Measurements from ENCODE around the gene CD44.

CD44 gene

DNA sequence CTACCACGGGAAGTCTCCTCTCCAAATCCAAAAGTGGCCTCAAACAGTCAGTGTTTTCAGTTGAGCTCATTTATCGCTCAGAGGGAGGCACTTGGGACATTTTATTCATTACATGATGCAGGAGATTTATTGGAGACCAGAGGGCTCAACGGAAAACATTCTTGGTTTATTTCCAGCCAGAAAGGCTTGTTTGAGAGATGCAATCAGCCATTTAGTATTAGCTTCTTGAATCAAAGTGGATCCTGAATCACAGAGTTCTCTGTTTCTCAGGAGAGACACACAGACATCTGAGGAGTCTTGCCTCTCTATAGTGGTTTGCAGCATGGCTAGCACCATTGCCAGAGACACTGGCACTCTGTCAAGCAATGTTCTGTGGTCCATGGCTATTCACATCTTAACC is 31.5 kb downstream of the CD44 start:
- H3K4me3 ChIP-seq (ENCODE audit: low read depth, low read length), result no peak overlapping the region

DNA sequence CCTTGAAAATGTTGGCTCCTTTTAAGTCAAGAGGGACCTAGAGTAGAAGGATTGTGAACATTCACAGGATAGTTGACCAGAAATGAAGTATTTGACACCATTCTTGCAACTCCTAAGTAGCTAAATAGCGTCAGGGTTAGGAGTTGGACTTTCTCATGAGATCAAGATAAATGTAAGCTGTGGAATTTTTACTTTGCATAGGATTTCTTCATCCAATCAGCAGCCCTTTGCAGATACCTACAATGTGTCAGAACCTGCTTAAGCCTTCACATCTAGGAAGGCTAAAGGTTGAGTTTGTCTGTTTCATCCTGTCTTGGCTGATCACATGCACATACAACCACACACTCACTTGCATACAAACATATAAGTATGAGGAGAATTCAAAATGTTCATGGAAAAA is 32.3 kb downstream of the CD44 start:
- H3K4me3 ChIP-seq (ENCODE audit: low read depth, low read length), result no peak overlapping the region

More for the DNA sequence above, 31.5 kb downstream of the CD44 start:
- no peak for DNase-seq (ENCODE audit: low read depth)

DNA sequence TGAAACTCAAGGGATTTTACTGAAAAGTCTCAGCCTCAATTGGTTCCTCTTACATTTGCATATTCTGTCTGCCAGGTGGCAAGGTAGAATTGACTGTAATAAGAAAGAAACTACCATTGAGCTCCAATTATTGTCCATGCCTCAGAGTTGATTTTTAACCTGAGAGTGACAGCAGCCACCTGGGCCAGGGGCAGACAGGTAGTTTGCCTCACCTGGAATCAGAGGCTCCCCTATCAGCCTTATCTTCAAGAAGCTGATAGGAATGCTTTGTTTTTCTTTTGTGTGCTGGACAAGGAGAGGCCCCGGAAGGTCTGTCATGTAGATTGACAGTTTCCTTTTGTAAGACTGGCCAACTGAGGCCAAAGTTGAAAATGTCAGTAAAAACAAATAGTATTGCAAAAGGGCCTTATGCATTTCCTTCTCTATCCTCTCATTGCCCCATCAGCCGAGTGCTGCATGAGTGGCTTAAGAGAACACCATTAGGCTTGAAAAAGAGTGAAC is 34.1 kb downstream of the CD44 start:
- DNase-seq (ENCODE audit: low read depth), result no peak
- H3K4me3 ChIP-seq (ENCODE audit: low read depth, low read length), result no peak overlapping the region

More for the DNA sequence above, 32.3 kb downstream of the CD44 start:
- no peak for DNase-seq (ENCODE audit: low read depth)

DNA sequence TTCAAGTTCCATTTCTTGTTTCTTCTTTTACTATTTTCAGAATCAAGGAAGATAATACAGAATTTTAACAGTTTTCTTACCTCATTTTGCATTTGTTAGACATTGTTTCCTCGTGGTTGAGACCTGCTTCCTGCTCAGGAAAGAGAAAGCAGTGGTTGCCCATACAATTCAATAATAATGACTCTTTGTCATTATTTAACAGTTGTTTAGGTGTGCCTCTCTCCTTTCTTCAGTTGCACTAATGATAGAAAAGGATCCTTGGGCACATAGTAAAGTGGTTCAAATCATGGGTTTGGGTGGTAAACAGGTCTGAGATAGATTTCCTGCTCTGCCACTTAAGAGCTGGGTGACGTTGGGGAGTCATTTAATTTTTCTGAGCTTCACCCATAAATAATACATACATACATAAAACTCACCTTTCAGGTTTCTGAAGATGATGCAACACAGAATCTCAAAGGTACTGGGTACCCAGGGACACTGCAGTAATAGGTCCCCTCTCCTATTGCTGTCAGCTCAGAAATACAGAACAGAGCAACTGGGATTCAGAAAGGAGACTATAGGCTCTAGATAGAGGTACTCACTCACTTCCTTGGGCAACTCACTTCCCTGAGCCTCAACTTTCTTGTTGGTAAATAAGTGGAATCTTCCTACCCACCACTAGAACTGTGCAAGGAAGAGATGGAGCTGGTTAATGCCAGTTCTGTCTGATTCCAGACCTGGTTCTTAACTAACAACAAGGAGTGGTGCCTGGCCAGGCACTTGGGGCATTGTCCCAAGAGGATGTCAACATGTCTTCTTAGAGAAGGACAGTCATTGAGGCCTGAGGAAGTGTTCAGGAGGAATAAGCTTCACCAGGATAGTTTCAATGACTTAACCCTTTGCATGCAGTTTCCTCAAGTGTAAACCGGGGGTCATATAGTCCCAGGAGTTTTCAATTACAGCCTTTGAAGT is 34.9 kb downstream of the CD44 start:
- no peak overlapping the region for H3K4me3 ChIP-seq (ENCODE audit: low read depth, low read length)
- no peak for DNase-seq (ENCODE audit: low read depth)

DNA sequence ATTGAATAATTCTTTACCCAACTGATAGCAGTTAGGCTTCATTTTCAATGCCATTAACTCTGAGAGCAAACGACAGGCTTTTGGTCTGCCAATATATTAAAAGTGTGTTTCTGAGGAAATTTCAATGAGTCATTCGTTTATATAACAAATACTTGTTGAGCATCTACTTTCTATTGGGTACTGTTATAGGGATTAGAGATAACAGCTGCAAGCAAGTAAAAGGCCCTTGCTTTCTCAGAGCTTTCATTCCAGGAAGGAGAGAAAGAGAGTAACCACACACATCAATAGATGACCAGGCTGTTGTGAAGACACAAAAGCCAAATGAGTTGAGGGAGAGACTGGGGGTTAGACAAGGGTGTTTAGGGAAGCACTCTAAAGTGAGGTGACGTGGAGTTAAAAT is 35.7 kb downstream of the CD44 start:
- DNase-seq (ENCODE audit: low read depth), result peak; percentile 65
- H3K4me3 ChIP-seq (ENCODE audit: low read depth, low read length), result no peak overlapping the region

DNA sequence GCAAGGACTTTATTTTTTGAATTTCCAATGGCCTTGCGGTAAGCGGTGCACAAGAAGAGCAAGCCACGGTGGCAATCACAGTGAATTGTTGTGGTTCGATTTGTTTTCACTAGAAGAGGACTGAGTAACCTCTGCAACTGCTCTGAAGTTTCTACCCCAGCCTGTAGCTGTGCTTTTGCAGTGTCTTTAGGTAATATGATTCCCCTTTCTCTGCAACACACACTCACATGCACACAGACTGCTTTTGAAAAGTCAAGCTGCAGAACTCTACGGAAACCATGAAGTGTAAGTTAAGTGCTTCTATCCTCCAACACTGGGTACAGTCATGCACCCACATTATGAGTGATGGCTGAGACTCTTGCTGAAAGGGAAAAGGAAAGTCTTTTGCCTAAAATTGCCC is 38.4 kb downstream of the CD44 start:
- DNase-seq (ENCODE audit: low read depth), result peak; percentile 62
- no peak overlapping the region for H3K4me3 ChIP-seq (ENCODE audit: low read depth, low read length)

DNA sequence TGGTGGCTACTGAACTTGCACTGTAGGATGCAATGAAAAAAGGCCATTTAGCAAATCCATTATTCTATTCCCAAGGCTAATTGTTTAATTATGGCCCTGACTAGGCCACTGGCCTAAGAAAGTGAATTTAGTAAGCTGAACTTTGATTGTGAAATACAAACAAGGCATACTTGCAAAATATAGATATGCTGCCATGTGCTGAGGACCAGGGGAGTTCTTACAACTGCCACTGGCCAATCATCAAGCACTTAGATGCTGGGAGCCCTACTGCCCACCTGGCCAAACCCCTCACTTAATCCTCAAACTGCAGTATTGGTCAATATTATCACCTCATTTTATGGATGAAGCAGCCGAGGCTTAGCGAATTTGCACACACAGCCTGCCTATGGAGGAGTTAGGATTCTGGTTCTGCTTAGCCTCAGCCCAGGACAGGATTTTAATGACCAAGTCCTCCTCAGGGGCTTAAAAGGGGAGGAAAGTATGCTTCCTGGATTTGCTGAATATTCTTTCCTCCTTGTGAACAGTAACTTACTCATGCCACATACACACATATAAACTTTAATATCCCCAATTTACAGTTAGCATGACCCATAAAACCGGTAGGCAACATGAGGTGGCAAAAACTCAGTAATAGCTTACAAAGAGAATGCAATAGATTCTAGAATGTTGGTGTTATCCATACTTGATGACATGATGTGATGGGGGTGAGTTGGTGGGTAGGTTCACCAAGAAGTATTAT is 39.3 kb downstream of the CD44 start:
- H3K4me3 ChIP-seq (ENCODE audit: low read depth, low read length), result no peak overlapping the region
- no peak for DNase-seq (ENCODE audit: low read depth)

DNA sequence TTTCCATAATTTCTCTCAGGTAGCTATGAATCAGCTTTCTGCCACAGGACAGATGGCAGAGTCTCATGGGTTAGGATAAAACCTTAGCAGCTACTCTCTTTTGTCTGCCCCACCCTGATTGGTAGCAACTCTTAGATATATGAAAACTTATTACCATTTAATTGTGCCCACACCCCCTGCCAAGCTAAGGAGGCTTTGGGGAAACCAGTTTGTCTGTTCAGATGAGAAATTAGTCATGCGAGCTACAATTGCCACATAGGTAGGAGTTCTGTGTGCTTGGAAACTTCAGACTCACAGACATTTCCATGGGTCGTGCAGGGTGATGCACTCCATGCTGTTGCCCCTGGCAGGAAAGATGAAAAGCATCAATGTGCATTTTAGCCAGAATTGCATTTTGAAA is 39.9 kb downstream of the CD44 start:
- H3K4me3 ChIP-seq (ENCODE audit: low read depth, low read length), result no peak overlapping the region
- DNase-seq (ENCODE audit: low read depth), result no peak

DNA sequence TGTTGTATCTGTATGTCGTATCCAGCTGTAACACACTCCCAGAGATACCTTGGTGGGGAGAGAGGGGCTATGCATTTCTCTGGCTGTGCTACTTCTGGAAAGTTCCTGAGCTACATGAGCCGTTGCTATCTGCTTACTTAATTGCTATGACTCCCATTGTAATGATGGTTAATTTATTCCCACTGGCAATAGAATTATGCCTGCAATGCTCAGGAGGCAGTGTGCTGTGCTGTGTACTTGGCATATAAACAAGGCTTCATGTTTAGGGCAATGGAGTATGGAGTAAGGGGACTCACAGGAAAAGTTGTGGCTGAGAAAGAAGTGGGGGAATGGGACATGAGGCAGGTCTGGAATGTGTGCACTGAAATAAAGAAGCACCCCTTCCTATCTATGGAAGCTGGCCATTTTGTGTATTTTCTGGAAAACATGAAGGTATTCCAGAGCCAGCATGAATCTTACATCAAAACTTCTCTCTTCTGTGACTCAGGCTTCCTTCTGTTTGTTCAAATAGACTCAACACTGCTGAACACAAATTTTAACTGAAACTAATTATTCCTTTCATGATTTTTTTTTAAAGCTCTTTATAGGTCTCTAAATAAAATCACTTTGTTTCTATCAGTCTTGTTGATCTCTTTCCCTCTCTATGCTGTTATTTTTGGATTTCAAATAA is 40.6 kb downstream of the CD44 start:
- DNase-seq (ENCODE audit: low read depth), result no peak

DNA sequence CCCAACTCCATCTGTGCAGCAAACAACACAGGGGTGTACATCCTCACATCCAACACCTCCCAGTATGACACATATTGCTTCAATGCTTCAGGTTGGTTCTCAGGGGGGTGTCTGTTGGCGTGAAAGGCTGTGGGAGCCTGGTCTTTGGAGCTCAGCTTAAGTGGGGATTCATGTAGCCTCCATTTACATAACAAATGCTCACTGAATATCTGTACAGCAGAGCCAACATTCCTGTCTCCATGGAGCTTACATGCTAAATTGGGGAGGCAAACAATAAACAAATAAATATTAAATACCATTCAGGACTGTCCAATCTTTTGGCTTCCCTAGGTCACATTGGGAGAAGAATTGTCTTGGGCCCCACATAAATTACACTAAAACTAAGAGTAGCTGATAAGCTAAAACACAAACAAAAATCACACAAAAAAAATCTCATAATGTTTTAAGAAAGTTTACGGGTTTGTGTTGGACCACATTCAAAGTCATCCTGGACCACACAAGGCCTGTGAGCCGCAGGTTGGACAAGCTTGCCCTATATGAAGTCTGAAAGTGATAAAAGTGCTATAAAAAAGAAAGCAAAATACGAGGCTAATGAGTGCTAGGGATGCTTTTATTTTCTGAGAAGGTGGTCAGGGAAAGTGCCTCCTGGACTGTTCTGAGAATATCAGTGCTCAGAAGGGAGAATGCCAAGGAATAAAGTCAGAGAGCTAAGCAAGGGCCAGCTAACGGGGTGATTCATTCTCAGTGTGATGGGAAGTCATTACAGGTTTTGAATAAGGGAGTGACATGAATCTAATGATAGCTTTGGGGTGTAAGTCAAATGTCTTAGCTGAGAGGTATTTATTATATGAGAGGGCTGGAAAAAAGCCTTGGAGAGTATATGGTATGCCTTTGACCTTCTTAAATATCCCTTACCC is 41.6 kb downstream of the CD44 start:
- no peak for DNase-seq (ENCODE audit: low read depth)
- no peak overlapping the region for H3K4me3 ChIP-seq (ENCODE audit: low read depth, low read length)

More for the DNA sequence above, 40.6 kb downstream of the CD44 start:
- no peak overlapping the region for H3K4me3 ChIP-seq (ENCODE audit: low read depth, low read length)

DNA sequence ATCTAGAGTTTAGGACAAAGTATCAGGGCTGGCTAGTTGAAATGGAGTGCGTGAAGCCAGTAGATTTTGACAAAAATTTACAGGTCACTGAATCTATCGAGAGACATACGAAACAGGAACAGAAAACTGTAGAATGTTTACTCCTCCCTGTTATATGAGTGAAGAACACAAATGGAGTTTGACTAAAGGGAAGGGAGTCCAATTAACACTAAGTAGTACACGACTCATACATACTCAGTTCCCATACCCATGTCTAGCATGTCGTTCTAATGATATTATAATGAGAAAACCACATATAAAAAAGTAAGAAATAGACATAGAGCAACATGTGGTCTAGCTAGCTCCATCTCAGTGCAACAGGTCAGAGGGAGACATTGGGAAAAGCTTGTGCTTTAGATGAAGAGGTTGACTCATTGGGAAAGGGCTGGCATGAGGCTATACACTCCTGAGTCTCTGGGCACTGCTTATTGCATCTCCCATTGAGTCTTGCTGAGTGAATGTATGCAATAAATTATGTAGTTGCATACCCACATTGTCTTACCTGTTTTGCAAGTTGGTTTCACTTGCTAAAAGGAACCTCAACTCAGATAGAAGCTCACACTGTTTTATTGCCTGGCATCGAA is 43.5 kb downstream of the CD44 start:
- no peak for DNase-seq (ENCODE audit: low read depth)
- no peak overlapping the region for H3K4me3 ChIP-seq (ENCODE audit: low read depth, low read length)

DNA sequence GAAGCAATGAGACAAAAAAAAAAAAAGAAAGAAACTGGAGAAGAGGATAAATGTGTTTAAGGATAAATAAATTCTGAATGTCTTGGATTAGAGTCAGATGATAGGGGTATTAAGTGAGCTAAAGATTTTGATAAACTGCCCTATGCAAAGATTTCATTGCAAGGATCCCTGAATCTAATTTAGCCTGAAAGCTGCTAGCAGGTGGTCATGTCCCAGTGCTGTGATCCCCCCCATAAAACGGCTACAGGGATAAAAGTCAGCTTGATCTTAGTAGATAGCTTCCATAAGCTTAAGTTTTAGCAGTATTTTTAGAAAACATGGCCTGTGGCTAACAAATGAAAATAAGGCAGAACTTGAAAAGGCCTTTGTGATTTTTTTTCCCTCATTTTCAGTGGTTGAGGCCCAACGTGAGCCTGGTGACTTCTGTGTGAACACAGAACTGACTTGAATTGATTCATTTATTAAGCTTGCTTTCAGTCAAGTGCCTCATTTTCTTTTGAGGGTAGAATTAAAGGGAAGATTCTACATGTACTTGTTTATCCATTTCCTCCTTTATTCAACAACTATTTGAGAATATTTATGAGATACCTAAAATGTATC is 44.5 kb downstream of the CD44 start:
- H3K4me3 ChIP-seq (ENCODE audit: low read depth, low read length), result no peak overlapping the region
- no peak for DNase-seq (ENCODE audit: low read depth)

DNA sequence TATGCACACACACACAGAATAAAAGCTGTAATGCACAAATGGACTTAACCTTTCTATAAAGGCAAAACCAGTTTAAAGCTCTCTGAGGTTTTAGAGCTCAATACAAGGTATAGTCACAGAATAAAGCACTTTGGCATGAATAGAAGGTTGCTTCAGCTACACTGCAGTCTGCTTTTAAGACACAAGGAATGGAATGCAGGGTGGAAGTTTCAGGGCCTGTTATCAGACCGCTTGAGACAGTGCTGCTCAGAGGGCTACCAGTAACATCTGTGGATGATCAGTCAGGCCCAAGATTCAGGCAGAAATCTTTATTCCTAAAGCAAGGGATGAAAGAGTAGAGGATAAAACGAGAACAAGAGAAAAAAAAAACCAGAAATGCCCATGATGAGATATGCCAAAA is 46.7 kb downstream of the CD44 start:
- no peak overlapping the region for H3K4me3 ChIP-seq (ENCODE audit: low read depth, low read length)
- no peak for DNase-seq (ENCODE audit: low read depth)

DNA sequence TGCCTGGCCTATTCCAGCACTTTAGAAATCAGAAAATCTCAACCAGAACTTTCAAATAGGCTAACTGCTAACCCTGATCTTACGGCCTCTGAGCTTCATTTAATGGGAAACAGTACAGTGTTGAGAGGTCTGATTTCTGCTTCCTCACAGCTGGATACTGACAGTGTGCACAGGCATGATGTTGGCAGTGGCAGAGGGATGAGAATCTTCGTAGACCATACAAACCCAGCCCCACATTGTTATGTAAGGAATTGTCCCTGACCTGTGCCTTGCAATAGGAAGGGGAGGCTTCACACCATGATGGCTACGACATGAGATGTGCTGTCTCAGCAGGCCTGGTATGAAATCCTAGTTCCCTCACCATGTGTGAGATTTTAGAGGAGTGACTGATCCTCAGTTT is 49.0 kb downstream of the CD44 start:
- no peak for DNase-seq (ENCODE audit: low read depth)
- no peak overlapping the region for H3K4me3 ChIP-seq (ENCODE audit: low read depth, low read length)

DNA sequence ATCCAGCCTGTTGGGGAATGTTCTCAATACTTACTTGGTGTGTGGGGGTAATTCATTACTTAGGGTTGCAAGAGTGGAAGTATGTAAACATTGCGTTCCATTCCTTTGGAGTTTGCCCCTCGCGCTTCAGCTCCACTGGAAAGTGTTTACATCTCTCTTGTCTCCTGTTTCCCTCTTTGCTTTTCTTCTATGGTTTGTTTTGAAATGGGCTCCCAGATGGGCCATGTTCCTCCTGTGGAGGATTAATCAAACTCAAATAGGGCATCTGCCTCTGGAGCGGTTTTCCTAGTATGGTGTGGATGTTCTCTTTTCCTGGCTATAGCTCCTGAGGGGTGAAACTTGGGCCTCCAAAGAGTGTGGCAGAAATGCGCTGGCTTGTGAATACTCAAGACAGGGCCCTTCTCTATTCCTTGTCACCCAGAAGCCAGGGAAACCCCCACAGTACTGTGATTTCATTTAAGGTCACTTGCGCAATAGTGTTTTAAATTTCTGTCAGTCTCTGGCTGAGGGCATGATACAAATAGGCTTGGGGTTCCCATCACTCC is 51.9 kb downstream of the CD44 start:
- H3K4me3 ChIP-seq (ENCODE audit: low read depth, low read length), result no peak overlapping the region

DNA sequence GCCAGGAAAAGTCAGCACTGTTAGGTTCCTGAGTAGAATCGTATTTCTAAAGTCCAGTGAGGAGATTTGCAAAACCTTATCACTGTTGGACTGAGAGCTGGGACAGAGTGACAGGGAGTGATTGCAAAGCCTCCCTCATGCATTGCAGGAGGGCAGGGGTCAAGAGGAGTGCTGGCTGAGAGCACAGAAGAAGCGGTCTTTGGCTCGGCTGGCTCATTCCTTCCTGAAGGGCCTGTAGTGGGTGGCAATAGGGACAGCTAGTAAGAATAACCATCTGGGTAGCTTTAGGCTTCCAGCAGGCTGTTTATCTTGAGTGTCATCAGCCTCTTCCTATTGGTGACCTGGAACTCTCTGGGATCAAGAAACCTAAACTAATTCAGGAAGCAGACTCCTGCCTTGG is 53.4 kb downstream of the CD44 start:
- no peak for DNase-seq (ENCODE audit: low read depth)
- no peak overlapping the region for H3K4me3 ChIP-seq (ENCODE audit: low read depth, low read length)

More for the DNA sequence above, 51.9 kb downstream of the CD44 start:
- no peak for DNase-seq (ENCODE audit: low read depth)

DNA sequence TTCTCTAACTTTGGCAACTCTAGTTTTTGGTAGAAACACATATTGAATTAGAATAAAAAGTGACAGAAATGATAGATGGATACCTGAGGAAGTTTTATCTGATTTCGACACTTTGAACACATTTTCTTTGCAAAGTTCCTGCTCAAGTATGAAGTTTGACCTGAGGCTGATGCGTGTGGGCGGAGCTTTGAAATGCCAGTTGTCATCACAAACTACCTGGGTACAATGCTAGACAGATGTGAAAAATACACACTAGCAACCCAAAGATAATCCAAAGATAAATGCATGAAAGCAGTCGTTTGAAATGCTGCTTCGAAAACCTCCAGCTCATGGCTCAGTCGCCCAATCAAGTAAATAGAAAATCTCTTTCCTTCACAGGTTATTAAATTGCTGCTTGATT is 54.8 kb downstream of the CD44 start:
- H3K4me3 ChIP-seq (ENCODE audit: low read depth, low read length), result no peak overlapping the region
- DNase-seq (ENCODE audit: low read depth), result no peak

DNA sequence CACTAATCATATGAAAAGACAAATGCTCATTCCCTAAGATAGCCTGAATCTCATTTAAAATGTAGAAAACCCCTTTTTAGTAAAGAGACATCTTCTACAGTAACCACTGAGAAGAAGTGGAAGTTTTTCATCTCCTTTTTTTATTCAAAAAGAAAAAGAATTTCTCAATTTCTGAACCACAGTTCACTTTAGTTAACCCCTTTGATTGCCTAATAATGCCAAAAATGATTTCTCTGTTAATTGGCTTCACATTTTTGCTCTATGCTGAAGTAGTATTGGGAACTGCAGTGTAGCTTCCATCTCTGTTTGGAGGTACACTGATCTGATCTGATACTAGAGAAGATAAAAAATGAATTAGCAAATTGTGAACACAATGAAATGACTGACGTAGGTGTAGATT is 58.3 kb downstream of the CD44 start:
- DNase-seq (ENCODE audit: low read depth), result no peak

More for the DNA sequence above, 58.3 kb downstream of the CD44 start:
- H3K4me3 ChIP-seq (ENCODE audit: low read depth, low read length), result no peak overlapping the region

Data from skeletal muscle cell (primary cell).